HCT116 (cell line): ENCODE results near the gene TNFSF9. TPM values are rescaled to one million over a fixed set of nuclear protein-coding genes. Genes with fewer than 3 reads are reported as not detected.

Source experiments
- ATAC-seq: fragments of 200-7000 bp; cut with Tn5 transposase; 2 replicates; pipeline ENCODE4 v1.9.1; 2020; ENCODE audit warnings: mild to moderate bottlenecking, moderate library complexity
- BruUV-seq: library from RNA; stranded (reverse); fragments of 400-500 nt; replicated peaks from 2 replicates; lab custom pipeline; 2021; lab: Mats Ljungman, UMichigan
- CTCF ChIA-PET: fragments of 300-600 bp; sonication (Branson Sonifier 250); formaldehyde crosslinking; loops from one replicate; lab custom pipeline; 2021; ENCODE audit warnings: antibody characterized with exemption; lab: Charles Lee
- POLR2A ChIA-PET: fragments of 300-600, 350-600 bp; sonication (Branson Sonifier 250); formaldehyde crosslinking; loops from one replicate; lab custom pipeline; 2021; ENCODE audit warnings: antibody characterized with exemption; lab: Charles Lee
- RAD21 ChIA-PET, 2 experiments: fragments of 300-600 bp; sonication (Branson Sonifier 250); formaldehyde crosslinking; loops; one replicate each; lab custom pipeline; 2023; ENCODE audit warnings: low total read pairs in 2 of 2; ENCODE audit not compliant: uncharacterized antibody in 2 of 2, unreplicated experiment in 2 of 2, low non-redundant PET in 1 of 2; lab: Charles Lee
- DNase-seq: peaks from one replicate; pipeline ENCODE4 v3.0.0-alpha.2; 2010; ENCODE audit warnings: low read depth, low spot score
- H2AFZ ChIP-seq: fragments of 200-600 bp; shearing (Covaris generic), sonication (generic); 2 replicates; pipeline ENCODE4 v1.6.1; 2017; ENCODE audit warnings: low read depth, mixed run types, mixed read lengths, antibody characterized with exemption, low read length; ENCODE audit not compliant: poor library complexity, severe bottlenecking
- H3K27ac ChIP-seq: 2 replicates; pipeline ENCODE4 v1.5.1; 2012; ENCODE audit warnings: low read depth, low read length
- H3K27me3 ChIP-seq: fragments of 200-600 bp; sonication (generic); 2 replicates; pipeline ENCODE4 v1.6.1; 2016; ENCODE audit warnings: mixed run types, low read length, mixed read lengths; ENCODE audit not compliant: insufficient read depth
- H3K36me3 ChIP-seq, 2 experiments: fragments of 200-500 bp in 1 of 2; fragments of 200-600 bp in 1 of 2; sonication (Bioruptor generic) in 1 of 2; sonication (generic) in 1 of 2; 2 replicates each; pipeline versions ENCODE4 v1.5.1 to v1.6.1; 2014 to 2016; ENCODE audit warnings: low read length in 2 of 2, inconsistent platforms in 1 of 2, mixed read lengths in 1 of 2, mixed run types in 1 of 2; ENCODE audit not compliant: insufficient read depth in 2 of 2, control insufficient read depth in 1 of 2
- H3K4me1 ChIP-seq, 2 experiments: fragments of 200-600 bp in 1 of 2; sonication (generic) in 1 of 2; 2 replicates each; pipeline versions ENCODE4 v1.5.1 to v1.6.1; 2012 to 2017; ENCODE audit warnings: low read length in 2 of 2, inconsistent platforms in 1 of 2, mild to moderate bottlenecking in 1 of 2, mixed read lengths in 1 of 2, mixed run types in 1 of 2, moderate library complexity in 1 of 2; ENCODE audit not compliant: insufficient read depth in 2 of 2, control insufficient read depth in 1 of 2
- H3K4me2 ChIP-seq: fragments of 200-600 bp; sonication (generic); 2 replicates; pipeline ENCODE4 v1.6.1; 2017; ENCODE audit warnings: mixed run types, low read length, mixed read lengths
- H3K4me3 ChIP-seq, 2 experiments: fragments of 200-600 bp in 1 of 2; sonication (generic) in 1 of 2; replicated peaks in 1 of 2; 2 replicates each; pipeline ENCODE4 v1.5.1; 2011 to 2016; ENCODE audit warnings: low read length in 2 of 2, control low read depth in 1 of 2, low read depth in 1 of 2, mild to moderate bottlenecking in 1 of 2, mixed read lengths in 1 of 2, mixed run types in 1 of 2
- H3K79me2 ChIP-seq: fragments of 200-600 bp; sonication (generic); 2 replicates; pipeline ENCODE4 v1.6.1; 2017; ENCODE audit warnings: mild to moderate bottlenecking, mixed run types, low read length, moderate library complexity, mixed read lengths; ENCODE audit not compliant: insufficient read depth
- H3K9ac ChIP-seq: fragments of 200-600 bp; sonication (generic); 2 replicates; pipeline ENCODE4 v1.6.1; 2016; ENCODE audit warnings: low read length, mixed read lengths
- H3K9me2 ChIP-seq: fragments of 200-600 bp; sonication (generic), shearing (Covaris generic); 2 replicates; pipeline ENCODE4 v1.6.1; 2017; ENCODE audit warnings: mixed run types, mild to moderate bottlenecking, moderate library complexity; ENCODE audit not compliant: insufficient read depth
- H3K9me3 ChIP-seq, 2 experiments: fragments of 200-500 bp in 1 of 2; fragments of 200-600 bp in 1 of 2; sonication (Bioruptor generic) in 1 of 2; sonication (generic) in 1 of 2; 2 replicates each; pipeline ENCODE4 v1.6.1; 2014 to 2017; ENCODE audit warnings: low read length in 2 of 2, mixed read lengths in 2 of 2, inconsistent platforms in 1 of 2, low read depth in 1 of 2, mild to moderate bottlenecking in 1 of 2, mixed run types in 1 of 2, moderate library complexity in 1 of 2; ENCODE audit not compliant: control insufficient read depth in 1 of 2, insufficient read depth in 1 of 2
- H4K20me1 ChIP-seq: fragments of 200-600 bp; sonication (generic), shearing (Covaris generic); 2 replicates; pipeline ENCODE4 v1.6.1; 2017; ENCODE audit warnings: mixed run types, mild to moderate bottlenecking, moderate library complexity; ENCODE audit not compliant: insufficient read depth
- CBX3 ChIP-seq: IDR thresholded peaks from 2 replicates; pipeline ENCODE4 v1.6.1; 2012; ENCODE audit warnings: low read depth
- CEBPB ChIP-seq: IDR thresholded peaks from 2 replicates; pipeline ENCODE4 v1.6.1; 2012; ENCODE audit warnings: low read depth
- EGR1 ChIP-seq: IDR thresholded peaks from 2 replicates; pipeline ENCODE4 v1.6.1; 2012; ENCODE audit warnings: low read depth
- ELF1 ChIP-seq: IDR thresholded peaks from 2 replicates; pipeline ENCODE4 v1.6.1; 2012; ENCODE audit warnings: low read depth, borderline replicate concordance
- EZH2 ChIP-seq: fragments of 200-600 bp; sonication (generic); IDR thresholded peaks from 2 replicates; pipeline ENCODE4 v1.6.1; 2017; ENCODE audit warnings: antibody characterized with exemption, mixed run types
- EZH2phosphoT487 ChIP-seq: fragments of 200-600 bp; IDR thresholded peaks from 2 replicates; pipeline ENCODE4 v1.6.1; 2018; ENCODE audit warnings: antibody characterized with exemption, borderline replicate concordance
- FOSL1 ChIP-seq: IDR thresholded peaks from 2 replicates; pipeline ENCODE4 v1.6.1; 2012; ENCODE audit warnings: low read depth
- POLR2AphosphoS5 ChIP-seq: IDR thresholded peaks from 2 replicates; pipeline ENCODE4 v1.6.1; 2011; ENCODE audit warnings: mild to moderate bottlenecking, low read depth, low read length, moderate library complexity
- RAD21 ChIP-seq: IDR thresholded peaks from 2 replicates; pipeline ENCODE4 v1.6.1; 2012; ENCODE audit warnings: low read depth, mild to moderate bottlenecking
- SIN3A ChIP-seq: IDR thresholded peaks from 2 replicates; pipeline ENCODE4 v1.6.1; 2012; ENCODE audit warnings: low read depth
- SRF ChIP-seq: IDR thresholded peaks from 2 replicates; pipeline ENCODE4 v1.6.1; 2012; ENCODE audit warnings: low read depth
- TCF7L2 ChIP-seq: IDR thresholded peaks from 2 replicates; pipeline ENCODE4 v1.7.0; 2011; ENCODE audit warnings: borderline replicate concordance, inconsistent platforms; ENCODE audit not compliant: insufficient read depth, insufficient read length; ENCODE audit errors: extremely low read depth
- YY1 ChIP-seq: IDR thresholded peaks from 2 replicates; pipeline ENCODE4 v1.6.1; 2011; ENCODE audit warnings: low read length, low read depth, moderate library complexity, mild to moderate bottlenecking; ENCODE audit not compliant: insufficient replicate concordance; ENCODE audit errors: extremely low read depth
- ZNF274 ChIP-seq: fragments of 200-500 bp; sonication (Bioruptor generic); IDR thresholded peaks from 2 replicates; pipeline ENCODE4 v1.6.1; 2014; ENCODE audit warnings: mild to moderate bottlenecking, low read depth, low read length, inconsistent platforms
- intact Hi-C: fragments of 100-400 bp; cut with micrococcal nuclease; formaldehyde crosslinking; loops from 2 replicates; pipeline ENCODE4 v1.10.0; 2022
- total RNA-seq: library from RNA; stranded (reverse); gene quantifications from one replicate; pipeline ENCODE4 v1.2.1, GENCODE V29; 2021; ENCODE audit not compliant: unreplicated experiment
- TF ChIP-seq, protein P1 (sequence below): IDR thresholded peaks from 2 replicates; pipeline ENCODE4 v1.6.1; 2012; ENCODE audit warnings: low read depth
- TF ChIP-seq, protein P2 (sequence below): IDR thresholded peaks from 2 replicates; pipeline ENCODE4 v1.6.1; 2011; ENCODE audit warnings: mild to moderate bottlenecking, low read length, moderate library complexity; ENCODE audit not compliant: insufficient replicate concordance; ENCODE audit errors: extremely low read depth
- TF ChIP-seq, protein P3 (sequence below): IDR thresholded peaks from 2 replicates; pipeline ENCODE4 v1.6.1; 2012
- TF ChIP-seq, protein P4 (sequence below): IDR thresholded peaks from 2 replicates; pipeline ENCODE4 v1.6.1; 2012
- TF ChIP-seq, protein P5 (sequence below), 3 experiments: fragments of 200-600 bp in 1 of 3; sonication (generic) in 1 of 3; IDR thresholded peaks in 2 of 3; conservative IDR thresholded peaks in 1 of 3; 2 replicates each; pipeline ENCODE4 v1.5.1; 2012 to 2017; ENCODE audit warnings: low read depth in 2 of 3, low read length in 2 of 3, antibody characterized with exemption in 1 of 3, borderline replicate concordance in 1 of 3, control low read depth in 1 of 3, mild to moderate bottlenecking in 1 of 3, mixed read lengths in 1 of 3, mixed run types in 1 of 3, moderate library complexity in 1 of 3; ENCODE audit not compliant: insufficient read depth in 1 of 3

Gene TNFSF9
- total RNA-seq, 1 experiment from 2014 or later = 25.1 TPM

DNA sequence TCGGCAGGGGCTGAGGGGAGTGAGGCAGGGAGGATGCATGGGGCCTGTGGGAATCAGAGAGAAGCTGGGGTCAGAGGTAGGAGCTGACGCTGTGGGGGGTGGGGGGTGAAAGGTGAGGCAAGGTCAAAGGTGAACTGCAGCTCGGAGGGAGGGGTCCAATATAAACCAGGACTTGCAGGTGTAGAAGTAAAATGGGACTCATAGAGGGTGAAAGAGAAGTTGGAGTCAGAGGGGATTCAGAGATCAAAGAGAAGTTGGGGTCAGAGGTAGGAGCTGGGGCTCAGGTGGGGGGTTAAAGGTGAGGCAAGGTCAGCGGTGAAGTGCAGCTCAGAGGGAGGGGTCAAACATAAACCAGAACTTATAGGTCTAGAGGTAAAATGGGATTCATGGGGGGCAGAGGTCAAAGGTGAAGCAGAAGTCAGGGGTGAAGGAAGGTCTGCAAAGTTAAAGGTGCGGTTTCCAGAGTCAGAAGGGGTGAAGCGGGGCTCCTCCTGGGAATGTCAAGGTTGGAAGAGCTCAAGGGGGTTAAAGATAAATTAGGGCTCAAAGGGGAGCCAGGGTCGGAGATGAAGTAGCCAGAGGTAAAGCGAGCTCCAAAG lies 36.3 kb upstream of the TNFSF9 start:
- no peak for ATAC-seq
- Histone ChIP-seq H3K4me2 (no peak overlapping the region), H3K36me3 (no peaks in the 10 kb centered on the region), H4K20me1 (no peaks in the 10 kb centered on the region), H3K79me2 (no peaks in the 10 kb centered on the region), H3K4me1 (no peaks in the 10 kb centered on the region), H3K27me3 (no peaks in the 10 kb centered on the region), H3K9me2 (no peaks in the 10 kb centered on the region), H3K4me3 (no peak overlapping the region), H3K27ac (no peak overlapping the region), H3K9me3 (peaks cover 0 to 10% of the 10 kb centered on the region in 2 experiments; a peak in 1 of 4 replicates), H3K9ac (no peak overlapping the region), H2AFZ (no peak overlapping the region)
- RAD21 ChIA-PET = no interaction called here
- intact Hi-C loops = no loop called here
- no peak for DNase-seq
- CTCF ChIA-PET = no interaction called here
- TF ChIP-seq CEBPB (no peak), RAD21 (no peak), ZNF274 (no peak), FOSL1 (no peak), CBX3 (no peak), EGR1 (no peak), TCF7L2 (no peak), SRF (no peak), YY1 (no peak), EZH2phosphoT487 (no peak), SIN3A (no peak), EZH2 (no peak), ELF1 (no peak), POLR2AphosphoS5 (no peak)
- TF ChIP-seq, protein P1, sequence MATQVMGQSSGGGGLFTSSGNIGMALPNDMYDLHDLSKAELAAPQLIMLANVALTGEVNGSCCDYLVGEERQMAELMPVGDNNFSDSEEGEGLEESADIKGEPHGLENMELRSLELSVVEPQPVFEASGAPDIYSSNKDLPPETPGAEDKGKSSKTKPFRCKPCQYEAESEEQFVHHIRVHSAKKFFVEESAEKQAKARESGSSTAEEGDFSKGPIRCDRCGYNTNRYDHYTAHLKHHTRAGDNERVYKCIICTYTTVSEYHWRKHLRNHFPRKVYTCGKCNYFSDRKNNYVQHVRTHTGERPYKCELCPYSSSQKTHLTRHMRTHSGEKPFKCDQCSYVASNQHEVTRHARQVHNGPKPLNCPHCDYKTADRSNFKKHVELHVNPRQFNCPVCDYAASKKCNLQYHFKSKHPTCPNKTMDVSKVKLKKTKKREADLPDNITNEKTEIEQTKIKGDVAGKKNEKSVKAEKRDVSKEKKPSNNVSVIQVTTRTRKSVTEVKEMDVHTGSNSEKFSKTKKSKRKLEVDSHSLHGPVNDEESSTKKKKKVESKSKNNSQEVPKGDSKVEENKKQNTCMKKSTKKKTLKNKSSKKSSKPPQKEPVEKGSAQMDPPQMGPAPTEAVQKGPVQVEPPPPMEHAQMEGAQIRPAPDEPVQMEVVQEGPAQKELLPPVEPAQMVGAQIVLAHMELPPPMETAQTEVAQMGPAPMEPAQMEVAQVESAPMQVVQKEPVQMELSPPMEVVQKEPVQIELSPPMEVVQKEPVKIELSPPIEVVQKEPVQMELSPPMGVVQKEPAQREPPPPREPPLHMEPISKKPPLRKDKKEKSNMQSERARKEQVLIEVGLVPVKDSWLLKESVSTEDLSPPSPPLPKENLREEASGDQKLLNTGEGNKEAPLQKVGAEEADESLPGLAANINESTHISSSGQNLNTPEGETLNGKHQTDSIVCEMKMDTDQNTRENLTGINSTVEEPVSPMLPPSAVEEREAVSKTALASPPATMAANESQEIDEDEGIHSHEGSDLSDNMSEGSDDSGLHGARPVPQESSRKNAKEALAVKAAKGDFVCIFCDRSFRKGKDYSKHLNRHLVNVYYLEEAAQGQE = no peak
- TF ChIP-seq, protein P2, sequence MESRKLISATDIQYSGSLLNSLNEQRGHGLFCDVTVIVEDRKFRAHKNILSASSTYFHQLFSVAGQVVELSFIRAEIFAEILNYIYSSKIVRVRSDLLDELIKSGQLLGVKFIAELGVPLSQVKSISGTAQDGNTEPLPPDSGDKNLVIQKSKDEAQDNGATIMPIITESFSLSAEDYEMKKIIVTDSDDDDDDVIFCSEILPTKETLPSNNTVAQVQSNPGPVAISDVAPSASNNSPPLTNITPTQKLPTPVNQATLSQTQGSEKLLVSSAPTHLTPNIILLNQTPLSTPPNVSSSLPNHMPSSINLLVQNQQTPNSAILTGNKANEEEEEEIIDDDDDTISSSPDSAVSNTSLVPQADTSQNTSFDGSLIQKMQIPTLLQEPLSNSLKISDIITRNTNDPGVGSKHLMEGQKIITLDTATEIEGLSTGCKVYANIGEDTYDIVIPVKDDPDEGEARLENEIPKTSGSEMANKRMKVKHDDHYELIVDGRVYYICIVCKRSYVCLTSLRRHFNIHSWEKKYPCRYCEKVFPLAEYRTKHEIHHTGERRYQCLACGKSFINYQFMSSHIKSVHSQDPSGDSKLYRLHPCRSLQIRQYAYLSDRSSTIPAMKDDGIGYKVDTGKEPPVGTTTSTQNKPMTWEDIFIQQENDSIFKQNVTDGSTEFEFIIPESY = no peak
- TF ChIP-seq, protein P3, sequence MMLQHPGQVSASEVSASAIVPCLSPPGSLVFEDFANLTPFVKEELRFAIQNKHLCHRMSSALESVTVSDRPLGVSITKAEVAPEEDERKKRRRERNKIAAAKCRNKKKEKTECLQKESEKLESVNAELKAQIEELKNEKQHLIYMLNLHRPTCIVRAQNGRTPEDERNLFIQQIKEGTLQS = no peak
- TF ChIP-seq, protein P4, sequence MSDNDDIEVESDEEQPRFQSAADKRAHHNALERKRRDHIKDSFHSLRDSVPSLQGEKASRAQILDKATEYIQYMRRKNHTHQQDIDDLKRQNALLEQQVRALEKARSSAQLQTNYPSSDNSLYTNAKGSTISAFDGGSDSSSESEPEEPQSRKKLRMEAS = no peak
- TF ChIP-seq, protein P5, sequence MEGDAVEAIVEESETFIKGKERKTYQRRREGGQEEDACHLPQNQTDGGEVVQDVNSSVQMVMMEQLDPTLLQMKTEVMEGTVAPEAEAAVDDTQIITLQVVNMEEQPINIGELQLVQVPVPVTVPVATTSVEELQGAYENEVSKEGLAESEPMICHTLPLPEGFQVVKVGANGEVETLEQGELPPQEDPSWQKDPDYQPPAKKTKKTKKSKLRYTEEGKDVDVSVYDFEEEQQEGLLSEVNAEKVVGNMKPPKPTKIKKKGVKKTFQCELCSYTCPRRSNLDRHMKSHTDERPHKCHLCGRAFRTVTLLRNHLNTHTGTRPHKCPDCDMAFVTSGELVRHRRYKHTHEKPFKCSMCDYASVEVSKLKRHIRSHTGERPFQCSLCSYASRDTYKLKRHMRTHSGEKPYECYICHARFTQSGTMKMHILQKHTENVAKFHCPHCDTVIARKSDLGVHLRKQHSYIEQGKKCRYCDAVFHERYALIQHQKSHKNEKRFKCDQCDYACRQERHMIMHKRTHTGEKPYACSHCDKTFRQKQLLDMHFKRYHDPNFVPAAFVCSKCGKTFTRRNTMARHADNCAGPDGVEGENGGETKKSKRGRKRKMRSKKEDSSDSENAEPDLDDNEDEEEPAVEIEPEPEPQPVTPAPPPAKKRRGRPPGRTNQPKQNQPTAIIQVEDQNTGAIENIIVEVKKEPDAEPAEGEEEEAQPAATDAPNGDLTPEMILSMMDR (IDR thresholded peaks at IDR 0.05 in 2 of 3, conservative IDR thresholded peaks at IDR 0.05 in 1 of 3; ENCODE audit: borderline replicate concordance in 1 of 3, insufficient read depth in 1 of 3, low read depth in 2 of 3, low read length in 2 of 3) = no peak
- POLR2A ChIA-PET = no interaction called here
- BruUV-seq = TSS peak; percentile 79
